Renal cortical epithelial cell (primary cell): ENCODE data around the gene NMRK2. TPM values are rescaled to one million over a fixed set of nuclear protein-coding genes. Genes with fewer than 3 reads are reported as not detected.
"Not testable (repeated sequence)": the region's sequence is repeated elsewhere in the genome, so short reads cannot be mapped to it uniquely, and the experiment has no call there.

Source experiments
- DNase-seq: peaks from one replicate; pipeline ENCODE4 v3.0.0-alpha.2; 2011; ENCODE audit warnings: low read depth
- total RNA-seq: library from RNA; depleted of rRNA; stranded (reverse); fragments of >200 nt; gene quantifications from 2 replicates; pipeline ENCODE4 v1.2.3, GENCODE V29; 2014

The NMRK2 gene
- total RNA-seq, 1 donor from 2014 or later = not detected

DNA sequence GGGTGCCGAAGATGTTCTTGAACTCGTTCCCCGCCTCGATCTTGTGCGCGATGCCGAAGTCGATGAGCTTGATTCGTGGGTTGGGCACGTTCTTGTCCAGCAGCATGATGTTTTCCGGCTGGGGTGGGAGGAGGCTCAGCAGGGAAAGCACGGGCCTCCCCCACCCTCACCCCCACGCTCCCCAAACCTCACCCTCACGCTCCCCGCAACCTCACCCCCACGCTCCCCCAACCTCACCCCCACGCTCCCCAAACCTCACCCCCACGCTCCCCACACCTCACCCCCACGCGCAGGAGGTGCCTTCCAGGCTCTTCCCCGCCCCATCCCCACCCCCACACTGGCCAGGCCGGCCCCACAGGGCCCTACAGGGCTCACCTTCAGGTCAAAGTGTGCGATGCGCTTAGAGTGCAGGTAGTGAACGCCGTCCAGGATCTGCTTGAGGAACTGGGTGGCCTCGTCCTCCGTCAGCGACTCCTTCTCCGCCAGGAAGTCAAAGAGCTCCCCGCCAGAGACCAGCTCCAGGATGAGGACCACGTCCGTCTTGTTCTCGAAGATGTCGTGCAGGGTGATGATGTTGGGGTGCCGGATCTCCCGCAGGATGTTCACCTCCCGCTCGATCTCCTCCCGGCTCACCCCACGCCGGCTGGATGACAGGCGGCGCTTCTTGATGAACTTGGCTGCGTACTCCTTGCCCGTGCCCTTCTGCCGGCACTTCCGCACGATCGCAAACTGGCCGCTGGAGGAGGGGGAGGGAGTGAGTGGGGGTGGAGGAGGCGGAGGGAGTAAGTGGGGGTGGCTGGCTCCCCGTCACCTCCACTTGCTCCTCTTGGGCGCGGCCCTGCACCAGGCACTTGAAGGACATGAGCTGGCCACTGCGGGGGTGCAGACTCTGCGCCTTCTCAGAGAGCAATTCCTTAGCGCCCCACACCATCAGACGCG, 31.7 kb downstream of the NMRK2 start:
- DNase-seq = no peak

GRCh38 chr19:3966051-3967017, 33.5 kb downstream of the NMRK2 start:
- DNase-seq = no peak

DNA sequence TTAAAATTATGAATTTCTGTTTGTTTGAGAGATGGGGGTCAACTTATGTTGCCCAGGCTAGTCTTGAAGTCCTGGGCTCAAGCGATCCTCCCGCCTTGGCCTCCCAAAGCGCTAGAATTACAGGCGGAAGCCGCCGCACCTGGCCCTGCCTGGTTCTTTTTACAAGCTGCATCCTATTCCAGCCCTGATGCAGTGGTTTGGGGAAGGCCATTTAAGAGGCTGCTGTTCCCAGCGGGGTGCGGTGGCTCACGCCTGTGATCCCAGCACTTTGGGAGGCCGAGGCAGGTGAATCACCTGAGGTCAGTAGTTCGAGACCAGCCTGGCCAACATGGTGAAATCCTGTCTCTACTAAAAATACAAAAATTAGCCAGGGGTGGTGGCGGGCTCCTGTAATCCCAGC, 35.1 kb downstream of the NMRK2 start:
- not testable (repeated sequence) for DNase-seq

DNA sequence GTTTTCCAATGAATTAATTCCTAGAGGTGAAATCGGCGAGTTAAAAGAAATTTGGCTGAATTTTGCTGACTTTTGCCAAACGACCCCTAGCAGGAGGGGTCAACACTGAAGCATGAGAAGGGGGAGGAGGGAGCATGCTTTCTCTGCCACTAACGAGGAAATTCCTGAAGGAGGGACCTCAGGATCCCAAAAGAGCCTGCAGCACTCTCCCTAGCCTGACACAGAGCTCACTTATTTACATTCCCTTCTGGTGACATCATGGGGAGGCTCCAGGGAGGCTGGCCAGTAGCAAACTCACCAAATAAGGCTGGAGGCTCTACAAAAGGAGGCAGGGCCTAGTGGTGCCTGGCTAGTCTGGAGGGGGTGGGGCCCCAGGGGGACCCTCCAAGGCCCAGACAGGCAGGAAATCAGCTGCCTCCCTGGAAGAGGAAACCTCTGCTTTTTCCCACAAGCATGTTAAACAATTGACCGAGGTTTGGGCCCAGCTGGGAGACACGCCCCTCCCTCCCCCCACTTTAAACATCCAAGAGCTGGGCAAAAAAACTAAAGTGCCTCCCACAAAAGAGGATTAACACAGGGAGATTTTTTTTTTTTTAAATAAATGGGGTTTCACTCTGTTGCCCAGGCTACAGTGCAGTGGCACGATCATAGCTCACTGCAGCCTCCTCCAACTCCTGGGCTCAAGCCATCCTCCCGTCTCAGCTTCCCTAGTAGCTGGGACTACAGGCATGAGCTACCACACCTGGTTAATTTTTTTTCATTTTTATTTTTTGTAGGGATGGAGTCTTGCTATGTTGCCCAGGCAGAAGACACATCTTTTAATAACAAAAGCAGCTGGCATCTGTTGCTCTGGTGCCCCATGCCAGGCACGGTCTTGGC, 35.9 kb downstream of the NMRK2 start:
- DNase-seq = peak; percentile 99

DNA sequence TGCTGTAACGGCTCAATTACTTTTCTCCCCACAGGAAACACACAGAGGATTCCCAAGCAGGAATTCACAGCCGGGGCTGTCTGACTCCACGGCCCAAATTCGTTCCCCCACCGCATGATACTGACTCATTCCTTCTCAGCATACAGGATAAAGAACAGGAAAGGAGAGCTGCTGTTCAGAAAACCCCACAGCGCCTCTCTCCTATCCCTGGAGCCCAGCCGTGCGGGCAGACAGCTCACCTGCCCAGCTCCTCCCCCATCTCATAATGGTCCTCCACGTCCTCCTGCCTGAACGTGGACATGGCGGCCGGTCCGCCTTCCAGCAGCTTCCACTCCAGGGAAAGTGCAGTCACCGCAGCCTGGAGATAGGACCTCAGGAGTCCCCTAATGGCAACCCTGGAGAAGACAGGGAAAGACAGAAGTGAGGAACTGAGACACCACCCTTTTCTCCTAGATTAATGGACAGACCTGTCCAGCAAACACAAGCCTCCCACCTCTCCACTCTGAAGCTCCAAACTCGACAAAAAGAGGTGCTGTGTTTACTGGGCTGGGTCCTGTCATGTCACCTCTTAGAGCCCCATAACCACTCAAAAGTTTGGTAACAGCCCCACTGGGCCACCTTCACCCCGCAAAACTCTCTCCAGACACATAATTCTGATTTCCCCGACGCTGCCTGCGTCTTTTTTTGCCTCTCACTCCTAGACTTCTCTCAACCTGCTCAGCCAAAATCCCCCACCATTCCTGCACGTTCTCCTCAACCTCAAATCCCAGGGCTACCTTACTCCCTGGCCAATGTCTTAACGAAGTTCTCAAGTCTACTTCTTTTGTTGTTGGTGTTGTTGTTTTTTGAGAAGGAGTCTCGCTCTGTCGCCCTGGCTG, 36.8 kb downstream of the NMRK2 start:
- peak; percentile 89 for DNase-seq

DNA sequence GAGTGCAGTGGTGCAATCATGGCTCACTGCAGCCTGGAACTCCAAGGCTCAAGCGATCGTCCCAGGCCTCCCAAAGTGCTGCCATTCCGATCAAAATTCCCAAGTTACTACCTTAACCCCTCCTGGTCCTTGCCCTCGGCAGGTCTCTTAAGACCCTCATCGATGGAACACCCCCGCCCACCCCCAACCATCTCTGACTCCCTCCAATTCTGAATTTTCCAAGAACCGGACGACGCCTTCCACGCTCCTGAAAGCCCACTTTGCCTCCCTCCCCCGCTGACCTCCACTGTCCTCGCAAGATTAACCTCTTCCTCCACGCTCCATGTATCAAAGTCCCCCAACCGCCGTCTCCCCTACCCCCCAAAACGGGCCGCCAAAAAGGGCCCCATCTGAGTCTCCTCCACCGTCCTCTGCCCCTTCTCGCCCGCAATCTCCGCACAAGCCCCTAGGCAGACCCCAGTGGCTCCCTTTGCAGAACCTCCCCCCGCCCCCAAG, 37.5 kb downstream of the NMRK2 start:
- no peak for DNase-seq

DNA sequence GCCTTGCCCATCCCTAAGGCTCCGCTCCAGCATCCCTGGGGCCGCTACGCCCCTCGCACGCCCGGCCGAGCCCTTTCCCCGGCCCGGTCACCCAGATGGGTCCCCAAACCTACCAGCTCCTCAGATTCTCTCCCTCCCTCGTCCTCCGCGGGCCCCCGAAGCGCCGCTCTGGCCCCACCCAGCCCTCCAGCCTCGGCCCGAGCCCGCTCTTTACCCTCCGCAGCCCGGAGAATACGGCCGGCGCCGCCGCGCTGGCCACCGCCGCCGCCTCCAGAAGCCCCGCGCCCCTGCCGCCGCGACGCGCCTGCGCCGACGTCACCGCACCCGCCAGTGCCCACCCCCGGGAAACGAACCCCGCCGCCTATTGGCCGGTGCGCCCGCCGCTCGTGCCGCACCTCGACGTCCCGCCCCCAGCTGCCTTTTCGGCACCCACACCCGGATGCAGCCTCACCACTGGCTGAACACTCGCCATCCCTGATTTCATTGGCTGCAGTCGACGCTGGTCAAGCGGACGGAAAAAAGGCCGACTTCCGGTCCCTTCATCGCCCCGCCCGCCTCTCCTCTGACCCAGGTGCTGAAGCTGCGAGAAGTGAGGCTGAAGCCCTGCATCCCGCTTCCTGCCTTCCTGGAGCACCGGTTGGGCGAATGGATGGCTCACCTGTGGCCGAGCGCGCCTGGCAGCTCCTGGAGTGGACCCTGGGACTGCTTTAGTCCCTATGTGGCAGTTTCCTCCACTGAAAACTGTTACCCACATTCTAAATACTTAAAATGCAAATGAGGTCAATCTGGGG, 38.1 kb downstream of the NMRK2 start, which contains the start of gene DAPK3:
DAPK3 (minus strand) TSS at position 292 of the 791 bp plus-strand sequence. CDS start 1,364 bp downstream, outside the sequence.
- peak; percentile 95 for DNase-seq

- DNase-seq = no peak
These were observed 42.3 kb downstream of the NMRK2 start for GRCh38 chr19:3975144-3975543.

DNA sequence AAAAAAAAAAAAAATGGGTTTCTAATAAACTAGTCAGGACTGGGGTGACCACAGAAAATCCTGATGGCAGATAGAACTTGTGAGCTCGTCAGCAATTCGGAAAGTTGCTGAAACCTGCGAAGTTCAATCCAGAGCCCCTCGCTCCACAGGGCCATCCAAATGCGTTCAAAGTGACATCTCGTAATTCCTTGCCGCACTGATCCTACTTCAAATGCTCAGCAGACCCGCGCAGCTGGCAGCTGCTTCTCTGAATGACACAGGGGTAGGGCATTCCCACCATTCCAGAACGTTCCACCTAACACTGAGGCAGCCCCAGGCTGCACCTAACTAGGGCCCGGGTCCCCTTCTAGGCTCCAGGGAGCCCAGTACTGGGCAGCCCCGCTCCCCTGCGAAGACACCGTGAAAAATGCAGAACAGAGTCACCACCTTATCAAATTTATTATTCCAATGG, 42.8 kb downstream of the NMRK2 start:
- DNase-seq = no peak

- no peak for DNase-seq
These were observed 43.8 kb downstream of the NMRK2 start for GRCh38 chr19:3976495-3977241.

DNA sequence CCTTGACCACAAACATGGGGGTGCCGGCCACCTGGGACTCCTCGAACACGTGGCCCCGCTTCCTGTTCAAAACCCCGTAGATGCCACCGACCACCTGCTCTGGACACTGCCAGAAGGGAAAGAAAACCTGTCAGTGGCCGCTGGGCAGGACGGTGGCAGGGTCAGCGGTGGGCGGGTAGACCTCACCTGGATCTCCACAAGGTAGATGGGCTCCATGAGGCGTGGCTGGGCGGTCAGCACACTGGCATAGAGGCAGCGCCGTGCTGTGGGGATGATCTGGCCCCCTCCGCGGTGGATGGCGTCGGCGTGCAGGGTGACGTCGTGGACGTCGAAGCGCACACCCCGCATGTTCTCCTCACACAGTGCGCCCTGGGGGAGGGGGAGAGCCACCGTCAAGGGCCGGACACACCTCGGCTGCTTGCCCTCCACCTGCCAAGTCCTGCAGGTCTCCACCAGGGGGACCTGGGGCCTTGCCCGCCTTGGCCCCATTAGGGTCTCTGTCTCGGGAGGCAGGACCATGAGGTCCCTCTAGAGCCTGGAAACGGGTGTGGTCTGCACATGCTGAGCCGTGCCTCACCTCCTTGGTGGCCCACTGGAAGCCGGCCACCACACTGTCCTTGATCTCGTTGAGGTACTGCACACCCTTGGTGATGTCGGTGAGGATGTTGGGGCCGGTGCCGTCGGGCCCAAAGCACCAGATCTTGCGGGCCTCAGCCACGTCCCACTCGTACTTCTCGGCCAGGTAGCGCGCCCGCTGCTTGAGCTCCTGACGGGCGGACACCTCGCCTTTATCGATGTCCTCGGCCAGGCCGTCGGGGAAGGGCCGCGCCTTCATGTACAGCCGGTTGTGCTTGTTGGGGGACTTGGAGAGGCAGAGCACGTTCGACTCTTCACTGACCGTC, 44.6 kb downstream of the NMRK2 start:
- no peak for DNase-seq

DNA sequence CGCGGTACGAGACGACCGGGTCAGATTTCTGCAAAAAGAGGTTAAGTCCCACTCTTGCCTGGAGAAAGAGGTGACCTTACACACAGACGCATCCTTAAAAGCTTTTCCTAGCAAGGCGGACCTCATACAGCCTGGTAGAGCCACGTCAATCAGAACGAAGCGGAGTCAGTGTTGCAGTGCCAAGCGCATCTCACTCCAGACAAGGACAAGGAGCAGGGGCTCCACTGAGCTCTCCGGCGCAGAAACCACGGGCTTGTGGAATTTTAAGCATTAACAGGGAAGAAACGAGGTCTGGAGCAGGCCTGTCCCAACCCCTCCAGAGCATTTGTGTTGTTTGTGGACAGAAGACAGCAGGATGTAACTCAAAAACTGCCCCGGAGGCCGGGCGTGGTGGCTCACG, 45.3 kb downstream of the NMRK2 start:
- no peak for DNase-seq

- no peak for DNase-seq
These were observed 46.4 kb downstream of the NMRK2 start for GRCh38 chr19:3979289-3979673.

DNA sequence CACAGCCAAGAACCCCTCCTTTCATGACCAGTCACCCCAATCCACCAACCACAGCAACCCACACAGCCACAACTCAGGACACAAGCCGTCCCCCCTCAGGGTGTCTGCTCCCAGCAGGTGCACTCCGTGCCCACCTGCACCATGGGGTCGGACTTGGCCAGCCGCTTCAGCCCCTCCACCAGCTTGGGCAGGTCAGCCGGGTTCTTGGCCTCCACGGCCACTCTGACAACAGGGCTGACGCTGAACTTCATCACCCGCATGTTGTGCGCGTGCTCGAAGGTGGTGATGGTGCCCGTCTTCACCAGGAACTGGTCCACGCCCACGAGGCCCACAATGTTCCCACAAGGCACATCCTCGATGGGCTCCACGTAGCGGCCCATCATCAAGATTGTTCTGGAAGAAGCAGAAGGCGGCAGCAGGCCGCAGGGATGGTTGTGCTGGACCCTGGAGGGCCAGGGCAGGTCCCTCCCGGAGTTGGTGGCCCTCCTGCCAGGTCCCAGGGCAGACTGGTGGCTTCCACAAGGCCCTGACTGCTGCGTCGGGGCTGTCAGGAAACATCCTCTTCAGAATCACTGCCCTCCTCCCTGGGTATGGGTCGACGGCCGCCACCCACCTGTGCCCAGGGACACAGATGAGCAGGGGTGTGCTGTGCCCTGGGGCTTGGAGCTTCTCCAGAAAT, 46.9 kb downstream of the NMRK2 start:
- no peak for DNase-seq

GRCh38 chr19:3980353-3981251, 47.7 kb downstream of the NMRK2 start:
- no peak for DNase-seq

- DNase-seq = no peak
These were observed 48.5 kb downstream of the NMRK2 start for GRCh38 chr19:3981373-3981735.
